T-cell (primary cell): ENCODE results near the gene WDFY4. TPM values are rescaled to one million over a fixed set of nuclear protein-coding genes. Genes with fewer than 3 reads are reported as not detected.

Experiments used
- ATAC-seq, 4 experiments: fragments of 200-7000 bp in 3 of 4; fragments of 150-1000 bp in 1 of 4; cut with Tn5 transposase; replicated peaks in 1 of 4; 1 replicate in 3 of 4; 2 replicates in 1 of 4; pipeline ENCODE4 v1.10.0; 2021; ENCODE audit warnings: moderate library complexity in 3 of 4, mild to moderate bottlenecking in 2 of 4, moderate number of reproducible peaks in 1 of 4
- CTCF ChIA-PET, 2 donors: fragments of 300-600 bp; sonication (Branson Sonifier 250); formaldehyde crosslinking; loops; one replicate each; lab custom pipeline; 2022; ENCODE audit warnings: antibody characterized with exemption in 2 of 2; lab: Charles Lee
- POLR2A ChIA-PET, 2 donors: fragments of 300-600 bp; sonication (Branson Sonifier 250); formaldehyde crosslinking; loops; one replicate each; lab custom pipeline; 2022; ENCODE audit warnings: antibody characterized with exemption in 2 of 2; lab: Charles Lee
- DNase-seq, 35 experiments: peaks; one replicate each; pipeline versions ENCODE4 v3.0.0 to v3.0.0-alpha.2; 2013 to 2023
- H3K27ac ChIP-seq: one replicate; pipeline ENCODE4 v1.5.1; 2013; ENCODE audit warnings: low read length
- H3K27me3 ChIP-seq, 2 experiments: replicated peaks in 1 of 2; 1 replicate in 1 of 2; 2 replicates in 1 of 2; pipeline versions ENCODE4 v1.6.1 to v1.7.0; 2013; ENCODE audit warnings: low read length in 1 of 2, mixed read lengths in 1 of 2; ENCODE audit not compliant: control insufficient read depth in 2 of 2, insufficient read depth in 2 of 2; ENCODE audit errors: extremely low read depth in 1 of 2
- H3K36me3 ChIP-seq, 2 donors: 1 replicate in 1 of 2; 2 replicates in 1 of 2; pipeline versions ENCODE4 v1.6.1 to v1.7.0; 2013; ENCODE audit warnings: low read length in 1 of 2; ENCODE audit not compliant: control insufficient read depth in 2 of 2, insufficient read depth in 1 of 2; ENCODE audit errors: extremely low read depth in 1 of 2
- H3K4me1 ChIP-seq, 2 experiments: 1 replicate in 1 of 2; 2 replicates in 1 of 2; pipeline versions ENCODE4 v1.6.1 to v1.7.0; 2013; ENCODE audit warnings: low read length in 2 of 2, mixed read lengths in 1 of 2; ENCODE audit not compliant: insufficient read depth in 2 of 2, control insufficient read depth in 1 of 2; ENCODE audit errors: extremely low read depth in 1 of 2
- H3K4me3 ChIP-seq, 2 donors: 1 replicate in 1 of 2; 2 replicates in 1 of 2; pipeline versions ENCODE4 v1.5.1 to v1.7.0; 2013; ENCODE audit warnings: mild to moderate bottlenecking in 2 of 2, low read length in 1 of 2, moderate library complexity in 1 of 2; ENCODE audit not compliant: control insufficient read depth in 1 of 2; ENCODE audit errors: extremely low read depth in 1 of 2
- H3K9me3 ChIP-seq: 2 replicates; pipeline ENCODE4 v1.7.0; 2013
- H3K27ac Mint-ChIP-seq, 2 donors: one replicate each; pipeline ENCODE4 v1.8.0; 2020 to 2021; ENCODE audit warnings: mild to moderate bottlenecking in 2 of 2, mixed read lengths in 2 of 2
- H3K27me3 Mint-ChIP-seq, 2 donors: one replicate each; pipeline ENCODE4 v1.8.0; 2021 to 2022; ENCODE audit warnings: mixed read lengths in 2 of 2
- H3K36me3 Mint-ChIP-seq: one replicate; pipeline ENCODE4 v1.8.0; 2021; ENCODE audit warnings: mixed read lengths
- H3K4me1 Mint-ChIP-seq, 3 donors: one replicate each; pipeline ENCODE4 v1.8.0; 2020 to 2022; ENCODE audit warnings: mixed read lengths in 3 of 3, mild to moderate bottlenecking in 1 of 3
- H3K4me3 Mint-ChIP-seq, 3 donors: one replicate each; pipeline ENCODE4 v1.8.0; 2020 to 2022; ENCODE audit warnings: mild to moderate bottlenecking in 3 of 3, mixed read lengths in 3 of 3, moderate library complexity in 3 of 3
- H3K9me3 Mint-ChIP-seq, 3 donors: one replicate each; pipeline ENCODE4 v1.8.0; 2020 to 2022; ENCODE audit warnings: mixed read lengths in 3 of 3
- WGBS: methylation state at CpG from one replicate; pipeline ENCODE4 v1.1.5; 2013; ENCODE audit warnings: missing lambda C conversion rate; ENCODE audit not compliant: insufficient coverage; 5-methylcytosine and 5-hydroxymethylcytosine counted together
- total RNA-seq, 35 experiments: library from RNA in 6 of 35; stranded (reverse) in 6 of 35; fragments of 120-200 nt in 1 of 35; gene quantifications; one replicate each; pipeline versions ENCODE4 v1.2.1 to v1.2.4 and lab custom pipeline; 2013 to 2026

WDFY4 gene
- total RNA-seq, 5 donors from 2014 or later (not counting 1 experiment from before 2014, with no cell fraction given): 2.6 to 15.5 (median 4.2) TPM

GRCh38 chr10:48973065-48973464 lies 288.4 kb downstream of the WDFY4 start:
- no peak overlapping the region for H3K4me3 Mint-ChIP-seq
- ChIA-PET CTCF (no interaction called here), POLR2A (no interaction called here)
- H3K9me3 Mint-ChIP-seq: no peaks in the 10 kb centered on the region
- DNase-seq: no peak
- no peaks in the 10 kb centered on the region for H3K9me3 ChIP-seq
- no peaks in the 10 kb centered on the region for H3K36me3 Mint-ChIP-seq
- H3K4me1 ChIP-seq: no peaks in the 10 kb centered on the region
- peaks cover 0 to 6% of the 10 kb centered on the region in 2 donors for H3K27me3 Mint-ChIP-seq
- H3K27me3 ChIP-seq: peaks cover 0 to 24% of the 10 kb centered on the region in 2 experiments
- no peak overlapping the region for H3K4me3 ChIP-seq
- H3K27ac ChIP-seq: no peak overlapping the region
- peaks cover 0 to 3% of the 10 kb centered on the region in 2 donors for H3K36me3 ChIP-seq
- no peaks in the 10 kb centered on the region for H3K4me1 Mint-ChIP-seq
- no peak overlapping the region for H3K27ac Mint-ChIP-seq
- 94% methylated on average over 4 of the region's 5 CpGs for WGBS
- ATAC-seq: no peak

GRCh38 chr10:48974510-48975156 lies 290.0 kb downstream of the WDFY4 start:
- ChIA-PET CTCF (no interaction called here), POLR2A (no interaction called here)
- Mint-ChIP-seq H3K4me3 (no peak overlapping the region), H3K27ac (no peak overlapping the region), H3K9me3 (no peaks in the 10 kb centered on the region), H3K4me1 (no peaks in the 10 kb centered on the region), H3K27me3 (peaks cover 0 to 6% of the 10 kb centered on the region in 2 donors), H3K36me3 (no peaks in the 10 kb centered on the region)
- Histone ChIP-seq H3K4me1 (no peaks in the 10 kb centered on the region), H3K36me3 (peaks cover 0 to 3% of the 10 kb centered on the region in 2 donors), H3K4me3 (no peak overlapping the region), H3K9me3 (no peaks in the 10 kb centered on the region), H3K27me3 (peaks cover 0 to 15% of the 10 kb centered on the region in 2 experiments), H3K27ac (no peak overlapping the region)
- DNase-seq: no peak
- WGBS: 93% methylated on average over 10 of the region's 12 CpGs
- no peak for ATAC-seq

- Mint-ChIP-seq H3K27ac (no peak overlapping the region), H3K27me3 (peaks cover 0 to 6% of the 10 kb centered on the region in 2 donors), H3K4me1 (no peaks in the 10 kb centered on the region), H3K4me3 (no peak overlapping the region), H3K9me3 (no peaks in the 10 kb centered on the region), H3K36me3 (no peaks in the 10 kb centered on the region)
- no peaks in the 10 kb centered on the region for H3K9me3 ChIP-seq
- no peak overlapping the region for H3K4me3 ChIP-seq
- H3K4me1 ChIP-seq: peaks cover 0 to under 1% of the 10 kb centered on the region in 2 experiments
- peak in 1 of 35 experiments; percentile 6 for DNase-seq
- ATAC-seq: no peak
- H3K36me3 ChIP-seq: peaks cover 0 to 3% of the 10 kb centered on the region in 2 donors
- ChIA-PET POLR2A (no interaction called here), CTCF (no interaction called here)
- H3K27me3 ChIP-seq: peaks cover 0 to 9% of the 10 kb centered on the region in 2 experiments
- H3K27ac ChIP-seq: no peak overlapping the region
Measured at GRCh38 chr10:48976196-48976595, 291.5 kb downstream of the WDFY4 start.

GRCh38 chr10:48978318-48978717 lies 293.6 kb downstream of the WDFY4 start:
- ChIA-PET POLR2A (no interaction called here), CTCF (interaction anchor here in 1 of 2 donors (1.1 kb wide), 1 partner anchor 33 kb away, joined by 3 read pairs; no protein-coding TSS in a partner anchor)
- Mint-ChIP-seq H3K9me3 (no peaks in the 10 kb centered on the region), H3K4me1 (no peaks in the 10 kb centered on the region), H3K4me3 (no peak overlapping the region), H3K27me3 (peaks cover 0 to 3% of the 10 kb centered on the region in 2 donors), H3K36me3 (no peaks in the 10 kb centered on the region), H3K27ac (no peak overlapping the region)
- Histone ChIP-seq H3K4me1 (peaks cover 0 to 4% of the 10 kb centered on the region in 2 experiments), H3K9me3 (no peaks in the 10 kb centered on the region), H3K27me3 (peaks cover 0 to 13% of the 10 kb centered on the region in 2 experiments), H3K27ac (no peak overlapping the region), H3K36me3 (no peaks in the 10 kb centered on the region), H3K4me3 (no peak overlapping the region)
- DNase-seq (no peak), ATAC-seq (no peak)
- WGBS: 78% methylated on average over 4 of the region's 5 CpGs

GRCh38 chr10:48981310-48981907 lies 296.7 kb downstream of the WDFY4 start:
- ATAC-seq: no peak
- H3K27ac ChIP-seq: no peak overlapping the region
- H3K4me1 Mint-ChIP-seq: no peaks in the 10 kb centered on the region
- no peaks in the 10 kb centered on the region for H3K36me3 Mint-ChIP-seq
- H3K27me3 ChIP-seq: peaks cover 0 to 3% of the 10 kb centered on the region in 2 experiments
- peak in 13 of 35 experiments; percentile 3 to 33 (median 10) for DNase-seq
- ChIA-PET CTCF (no interaction called here), POLR2A (no interaction called here)
- no peak overlapping the region for H3K4me3 ChIP-seq
- H3K9me3 Mint-ChIP-seq: no peaks in the 10 kb centered on the region
- H3K27me3 Mint-ChIP-seq: no peaks in the 10 kb centered on the region
- H3K27ac Mint-ChIP-seq: no peak overlapping the region
- 68% methylated on average over 9 of the region's 12 CpGs for WGBS
- peaks cover 0 to 4% of the 10 kb centered on the region in 2 experiments for H3K4me1 ChIP-seq
- no peaks in the 10 kb centered on the region for H3K36me3 ChIP-seq
- no peaks in the 10 kb centered on the region for H3K9me3 ChIP-seq
- H3K4me3 Mint-ChIP-seq: no peak overlapping the region

- Mint-ChIP-seq H3K4me1 (no peaks in the 10 kb centered on the region), H3K27me3 (no peaks in the 10 kb centered on the region), H3K9me3 (no peaks in the 10 kb centered on the region), H3K4me3 (no peak overlapping the region), H3K36me3 (no peaks in the 10 kb centered on the region), H3K27ac (no peak overlapping the region)
- no peak overlapping the region for H3K4me3 ChIP-seq
- H3K9me3 ChIP-seq: no peaks in the 10 kb centered on the region
- H3K27me3 ChIP-seq: peaks cover 0 to 3% of the 10 kb centered on the region in 2 experiments
- no peaks in the 10 kb centered on the region for H3K36me3 ChIP-seq
- H3K4me1 ChIP-seq: peaks cover 0 to 4% of the 10 kb centered on the region in 2 experiments
- 72% methylated on average over 3 of the region's 5 CpGs for WGBS
- H3K27ac ChIP-seq: no peak overlapping the region
- DNase-seq (no peak), ATAC-seq (no peak)
- ChIA-PET CTCF (interaction anchor here in 1 of 2 donors (1.6 kb wide), 1 partner anchor 182 kb away, joined by 3 read pairs; no protein-coding TSS in a partner anchor), POLR2A (no interaction called here)
Measured at GRCh38 chr10:48982584-48982983, 297.9 kb downstream of the WDFY4 start.
